AG04450 (cell line): ENCODE measurements around the gene EXOSC3. TPM values are rescaled to one million over a fixed set of nuclear protein-coding genes. Genes with fewer than 3 reads are reported as not detected.
A peak's percentile ranks its signal among the peaks of the same experiment; 100 is the strongest.

Experiments
- CTCF ChIA-PET: fragments of 300-600, 350-600 bp; formaldehyde crosslinking; extraction: SDS; loops from one replicate; lab custom pipeline; 2022; ENCODE audit warnings: antibody characterized with exemption, inconsistent platforms; lab: Charles Lee
- POLR2A ChIA-PET: fragments of 350-600 bp; formaldehyde crosslinking; extraction: SDS; loops from one replicate; lab custom pipeline; 2021; ENCODE audit warnings: antibody characterized with exemption, inconsistent platforms; lab: Yijun Ruan, JAX
- DNase-seq: peaks from one replicate; pipeline ENCODE4 v3.0.0-alpha.2; 2011; ENCODE audit warnings: low read depth, low spot score
- H3K27ac ChIP-seq: one replicate; pipeline ENCODE4 v1.5.1; 2012; ENCODE audit warnings: low read depth, low read length, control low read depth
- H3K27me3 ChIP-seq: one replicate; pipeline ENCODE4 v1.6.0; 2012; ENCODE audit warnings: low read length; ENCODE audit not compliant: control insufficient read depth, insufficient read depth
- H3K4me3 ChIP-seq: 2 replicates; pipeline ENCODE4 v1.5.1; 2011; ENCODE audit warnings: mild to moderate bottlenecking, low read depth, low read length, control low read depth
- H3K9me3 ChIP-seq: 2 replicates; pipeline ENCODE4 v1.5.1; 2012; ENCODE audit warnings: low read length; ENCODE audit not compliant: control insufficient read depth, insufficient read depth
- polyA plus RNA-seq: library from polyadenylated mRNA; depleted of rRNA; stranded (reverse); fragments of >200 nt; gene quantifications from 2 replicates; pipeline ENCODE4 v1.2.3, GENCODE V29; 2011
- TF ChIP-seq, protein P1 (sequence below): IDR thresholded peaks from 2 replicates; pipeline ENCODE4 v1.5.1; 2011; ENCODE audit warnings: low read depth, low read length, control low read depth, inconsistent platforms

The EXOSC3 gene
- polyA plus RNA-seq, 1 experiment, result 29.1 TPM

DNA sequence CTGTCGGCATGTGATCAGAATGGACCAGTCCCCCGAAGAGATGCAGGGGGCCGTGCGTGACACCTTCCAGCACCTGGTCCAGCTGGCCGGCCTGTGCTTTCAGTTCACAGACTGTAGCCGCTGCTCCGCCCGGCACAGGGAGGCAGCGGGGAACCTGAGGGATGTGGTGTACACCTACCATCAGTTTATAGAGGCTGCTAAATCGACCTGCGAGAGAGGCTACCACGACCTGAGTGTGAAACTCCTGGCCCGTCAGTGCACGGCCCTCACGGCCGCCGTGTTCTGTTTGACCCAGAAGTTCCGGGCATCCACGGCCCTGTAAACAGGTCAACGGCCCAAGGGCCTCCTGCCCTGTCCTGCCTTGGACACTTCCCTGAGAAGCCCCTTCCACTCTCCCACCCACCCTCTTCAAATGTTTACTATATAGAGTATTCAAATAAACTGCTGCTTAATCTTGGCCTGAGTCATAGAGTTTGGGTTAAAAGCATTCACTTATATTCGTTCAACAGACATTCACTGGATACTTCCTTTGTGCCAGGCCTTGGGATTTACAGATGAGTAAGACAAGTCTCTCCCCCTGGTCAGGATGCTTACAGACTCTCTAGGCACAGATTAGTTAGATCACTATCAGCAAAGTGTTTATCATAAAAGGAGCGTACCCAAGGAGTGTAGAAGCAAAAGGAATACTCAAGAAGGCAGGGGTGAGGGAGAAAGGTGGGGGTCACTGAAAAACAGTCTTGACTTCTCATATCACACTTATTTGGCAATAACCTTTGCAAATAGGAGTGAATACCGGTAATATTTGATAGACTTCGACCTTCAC lies 38.2 kb downstream of the EXOSC3 start:
- DNase-seq, result peak; percentile 50
- Histone ChIP-seq H3K4me3 (no peak overlapping the region), H3K27me3 (peaks cover 14% of the 10 kb centered on the region), H3K9me3 (no peaks in the 10 kb centered on the region), H3K27ac (peak overlapping the region; percentile 57)
- ChIA-PET POLR2A (no interaction called here), CTCF (interaction anchor here (1.2 to 1.3 kb wide), 2 partner anchors 13 to 165 kb away, joined by 3 read pairs; no protein-coding TSS in a partner anchor)
- TF ChIP-seq, protein P1, sequence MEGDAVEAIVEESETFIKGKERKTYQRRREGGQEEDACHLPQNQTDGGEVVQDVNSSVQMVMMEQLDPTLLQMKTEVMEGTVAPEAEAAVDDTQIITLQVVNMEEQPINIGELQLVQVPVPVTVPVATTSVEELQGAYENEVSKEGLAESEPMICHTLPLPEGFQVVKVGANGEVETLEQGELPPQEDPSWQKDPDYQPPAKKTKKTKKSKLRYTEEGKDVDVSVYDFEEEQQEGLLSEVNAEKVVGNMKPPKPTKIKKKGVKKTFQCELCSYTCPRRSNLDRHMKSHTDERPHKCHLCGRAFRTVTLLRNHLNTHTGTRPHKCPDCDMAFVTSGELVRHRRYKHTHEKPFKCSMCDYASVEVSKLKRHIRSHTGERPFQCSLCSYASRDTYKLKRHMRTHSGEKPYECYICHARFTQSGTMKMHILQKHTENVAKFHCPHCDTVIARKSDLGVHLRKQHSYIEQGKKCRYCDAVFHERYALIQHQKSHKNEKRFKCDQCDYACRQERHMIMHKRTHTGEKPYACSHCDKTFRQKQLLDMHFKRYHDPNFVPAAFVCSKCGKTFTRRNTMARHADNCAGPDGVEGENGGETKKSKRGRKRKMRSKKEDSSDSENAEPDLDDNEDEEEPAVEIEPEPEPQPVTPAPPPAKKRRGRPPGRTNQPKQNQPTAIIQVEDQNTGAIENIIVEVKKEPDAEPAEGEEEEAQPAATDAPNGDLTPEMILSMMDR, result no peak

DNA sequence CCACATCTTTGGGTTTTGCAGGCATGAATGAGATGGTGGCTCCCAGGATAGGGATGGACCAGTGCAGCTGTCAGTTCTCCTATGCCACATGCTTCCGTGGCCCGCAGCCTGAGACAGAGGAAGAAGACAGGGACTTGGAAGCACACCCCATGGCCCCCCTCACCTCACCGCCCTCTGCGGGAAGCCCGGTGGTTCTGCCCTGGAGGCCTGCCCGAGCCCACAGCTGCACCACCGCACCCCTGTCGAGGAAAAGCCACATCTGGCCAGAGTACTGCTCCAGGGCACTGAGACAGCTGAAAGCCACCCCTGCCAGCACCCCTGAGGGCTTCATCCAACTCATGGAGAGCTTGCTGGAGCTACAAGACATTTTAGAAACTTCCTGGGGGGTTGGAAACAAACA lies 38.9 kb downstream of the EXOSC3 start:
- H3K9me3 ChIP-seq, result no peaks in the 10 kb centered on the region
- H3K27me3 ChIP-seq, result peaks cover 16% of the 10 kb centered on the region
- TF ChIP-seq, protein P1, result no peak
- ChIA-PET CTCF (interaction anchor here (1.2 kb wide), 1 partner anchor 12 kb away, joined by 3 read pairs; no protein-coding TSS in a partner anchor), POLR2A (no interaction called here)
- H3K4me3 ChIP-seq, result no peak overlapping the region
- H3K27ac ChIP-seq, result no peak overlapping the region
- no peak for DNase-seq

DNA sequence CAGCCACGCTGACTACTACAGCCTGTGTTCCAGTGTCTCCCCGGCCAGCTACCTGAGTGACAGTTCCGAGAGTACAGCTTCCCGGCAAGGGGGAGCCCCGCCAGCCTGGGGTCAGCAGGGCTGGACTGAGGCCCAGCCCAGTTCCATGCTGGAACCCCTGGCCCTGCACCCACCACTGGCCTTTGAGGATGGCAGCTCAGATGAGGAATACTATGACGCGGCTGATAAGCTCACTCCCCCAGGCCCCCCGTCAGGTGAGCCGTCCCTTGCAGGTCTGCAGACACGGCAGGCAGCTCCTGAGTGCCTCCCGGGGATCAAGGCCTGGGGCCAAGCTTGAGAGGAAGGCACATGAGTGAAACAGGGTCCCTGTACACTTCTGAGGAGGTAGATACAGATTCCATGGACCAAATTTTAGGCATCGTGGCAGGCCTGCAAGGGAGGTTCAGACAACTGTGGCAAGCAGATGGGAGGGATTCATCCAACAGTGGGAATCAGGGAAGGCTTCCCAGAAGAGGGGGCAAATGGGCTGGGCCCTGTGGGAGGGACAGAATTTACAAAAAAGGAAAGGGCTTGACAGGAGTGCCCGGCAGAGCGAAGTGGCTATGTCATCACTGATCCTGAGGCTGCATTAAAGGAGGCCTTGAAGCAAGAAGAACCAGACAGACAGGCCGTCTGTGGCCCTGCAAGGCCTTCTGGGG lies 44.1 kb downstream of the EXOSC3 start:
- ChIA-PET POLR2A (interaction anchor here (1.0 kb wide), 1 partner anchor 9 kb away, joined by 3 read pairs; no protein-coding TSS in a partner anchor), CTCF (no interaction called here)

DNA sequence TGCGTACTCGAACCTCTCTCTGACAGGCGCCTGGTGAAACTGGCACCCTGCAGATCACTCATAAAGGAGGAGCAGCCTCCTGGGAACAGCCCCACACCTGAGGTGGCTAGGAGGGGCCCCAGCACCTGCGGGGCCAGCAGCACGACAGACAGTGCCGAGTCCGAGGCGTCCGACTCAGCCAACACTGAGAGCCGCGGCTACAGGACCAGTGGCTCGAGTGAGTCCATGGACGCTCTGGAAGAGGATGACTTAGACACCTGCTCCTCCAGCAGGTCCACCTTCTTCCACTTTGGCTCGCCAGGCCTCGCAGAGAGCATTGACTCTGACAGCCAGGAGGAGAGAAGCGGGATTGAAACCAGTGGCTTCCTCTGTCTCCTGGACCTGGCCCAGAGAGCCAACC lies 44.7 kb downstream of the EXOSC3 start:
- peaks cover 37% of the 10 kb centered on the region for H3K27me3 ChIP-seq
- no peak for DNase-seq
- H3K9me3 ChIP-seq, result no peaks in the 10 kb centered on the region
- H3K4me3 ChIP-seq, result no peak overlapping the region
- ChIA-PET CTCF (no interaction called here), POLR2A (no interaction called here)
- TF ChIP-seq, protein P1, result no peak
- no peak overlapping the region for H3K27ac ChIP-seq

More for the DNA sequence above, 44.1 kb downstream of the EXOSC3 start:
- no peak overlapping the region for H3K27ac ChIP-seq
- no peaks in the 10 kb centered on the region for H3K9me3 ChIP-seq
- H3K4me3 ChIP-seq, result no peak overlapping the region
- peaks cover 38% of the 10 kb centered on the region for H3K27me3 ChIP-seq
- no peak for DNase-seq
- TF ChIP-seq, protein P1, result no peak

DNA sequence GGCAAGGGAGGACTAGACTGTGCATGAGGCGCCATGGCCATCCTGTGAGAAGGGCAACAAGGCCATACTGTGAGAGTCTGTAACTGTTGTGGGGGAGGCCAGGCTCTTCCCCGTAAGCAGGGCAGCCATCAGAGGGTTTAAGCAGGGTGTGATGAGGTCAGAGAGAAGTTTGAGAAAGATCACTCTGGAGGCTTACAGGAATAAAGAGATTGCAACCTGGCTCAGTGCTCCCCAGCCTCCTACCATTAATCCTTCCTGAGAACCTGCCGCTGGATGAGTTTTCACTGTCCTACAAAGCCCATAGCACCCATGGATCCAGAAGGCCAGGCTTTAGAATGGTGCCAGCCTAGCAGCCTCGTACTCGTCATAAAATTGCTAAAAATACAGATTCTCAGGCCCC lies 45.6 kb downstream of the EXOSC3 start:
- H3K27ac ChIP-seq, result no peak overlapping the region
- H3K27me3 ChIP-seq, result peaks cover 43% of the 10 kb centered on the region
- ChIA-PET CTCF (no interaction called here), POLR2A (no interaction called here)
- H3K4me3 ChIP-seq, result no peak overlapping the region
- no peak for DNase-seq
- no peaks in the 10 kb centered on the region for H3K9me3 ChIP-seq
- TF ChIP-seq, protein P1, result no peak
